ENCODE measurements around the gene KPNA3. TPM values are rescaled to one million over a fixed set of nuclear protein-coding genes. Genes with fewer than 3 reads are reported as not detected.
A peak's percentile ranks its signal among the peaks of the same experiment; 100 is the strongest.

The KPNA3 gene
- polyA plus RNA-seq, 1 experiment, result 50.7 TPM

GRCh38 chr13:49654011-49654410, 138.5 kb downstream of the KPNA3 start:
- no peak overlapping the region for H3K27ac ChIP-seq (ENCODE audit: low read depth, low read length)
- H3K4me3 ChIP-seq (ENCODE audit: low read depth, low read length), result no peak overlapping the region
- ChIA-PET POLR2A (no interaction called here), CTCF (no interaction called here)
- no peaks in the 10 kb centered on the region for H3K27me3 ChIP-seq (ENCODE audit: control insufficient read depth, insufficient read depth, low read length)
- TF ChIP-seq CTCF (IDR thresholded peaks at IDR 0.05; ENCODE audit: low read depth, low read length), result no peak
- no peaks in the 10 kb centered on the region for H3K9me3 ChIP-seq (ENCODE audit: control insufficient read depth, insufficient read depth, low read length)
- DNase-seq (ENCODE audit: low read depth, low spot score), result no peak

- no peak for DNase-seq (ENCODE audit: low read depth, low spot score)
- Histone ChIP-seq H3K27ac (ENCODE audit: low read depth, low read length) (no peak overlapping the region), H3K4me3 (ENCODE audit: low read depth, low read length) (no peak overlapping the region), H3K27me3 (ENCODE audit: control insufficient read depth, insufficient read depth, low read length) (no peaks in the 10 kb centered on the region), H3K9me3 (ENCODE audit: control insufficient read depth, insufficient read depth, low read length) (no peaks in the 10 kb centered on the region)
- TF ChIP-seq CTCF (IDR thresholded peaks at IDR 0.05; ENCODE audit: low read depth, low read length), result no peak
- CTCF ChIA-PET, result no interaction called here
- POLR2A ChIA-PET, result no interaction called here
Measured at GRCh38 chr13:49653478-49653877, 139.0 kb downstream of the KPNA3 start.

- CTCF ChIA-PET, result no interaction called here
- Histone ChIP-seq H3K4me3 (ENCODE audit: low read depth, low read length) (no peak overlapping the region), H3K27ac (ENCODE audit: low read depth, low read length) (no peak overlapping the region), H3K9me3 (ENCODE audit: control insufficient read depth, insufficient read depth, low read length) (no peaks in the 10 kb centered on the region), H3K27me3 (ENCODE audit: control insufficient read depth, insufficient read depth, low read length) (no peaks in the 10 kb centered on the region)
- POLR2A ChIA-PET, result no interaction called here
- DNase-seq (ENCODE audit: low read depth, low spot score), result no peak
- TF ChIP-seq CTCF (IDR thresholded peaks at IDR 0.05; ENCODE audit: low read depth, low read length), result peak; percentile 33
Measured at GRCh38 chr13:49652355-49653305, 139.9 kb downstream of the KPNA3 start.

- ChIA-PET POLR2A (no interaction called here), CTCF (no interaction called here)
- H3K4me3 ChIP-seq (ENCODE audit: low read depth, low read length), result no peak overlapping the region
- no peak for TF ChIP-seq CTCF (IDR thresholded peaks at IDR 0.05; ENCODE audit: low read depth, low read length)
- DNase-seq (ENCODE audit: low read depth, low spot score), result no peak
- no peaks in the 10 kb centered on the region for H3K9me3 ChIP-seq (ENCODE audit: control insufficient read depth, insufficient read depth, low read length)
- H3K27me3 ChIP-seq (ENCODE audit: control insufficient read depth, insufficient read depth, low read length), result no peaks in the 10 kb centered on the region
- H3K27ac ChIP-seq (ENCODE audit: low read depth, low read length), result no peak overlapping the region
Measured at GRCh38 chr13:49651570-49652354, 140.7 kb downstream of the KPNA3 start.

GRCh38 chr13:49649963-49650312, 142.5 kb downstream of the KPNA3 start:
- Histone ChIP-seq H3K27me3 (ENCODE audit: control insufficient read depth, insufficient read depth, low read length) (no peaks in the 10 kb centered on the region), H3K9me3 (ENCODE audit: control insufficient read depth, insufficient read depth, low read length) (no peaks in the 10 kb centered on the region), H3K27ac (ENCODE audit: low read depth, low read length) (peak overlapping the region; percentile 73), H3K4me3 (ENCODE audit: low read depth, low read length) (no peak overlapping the region)
- ChIA-PET POLR2A (interaction anchor here (0.6 to 1.0 kb wide), 4 partner anchors 41 to 674 kb away, joined by 3 to 4 read pairs (median 3); partner anchors contain the start of genes CAB39L, EBPL and SETDB2), CTCF (no interaction called here)
- DNase-seq (ENCODE audit: low read depth, low spot score), result no peak
- TF ChIP-seq CTCF (IDR thresholded peaks at IDR 0.05; ENCODE audit: low read depth, low read length), result no peak
